Sigmoid colon (tissue), 4 donors: ENCODE measurements around the gene AIPL1.

Experiments used
- POLR2A ChIP-seq, 2 donors: fragments of 450-650 bp; IDR thresholded peaks; one replicate each; pipeline ENCODE4 v1.6.1; 2016; ENCODE audit warnings: antibody characterized with exemption in 2 of 2, mild to moderate bottlenecking in 2 of 2, moderate library complexity in 2 of 2
- POLR2AphosphoS5 ChIP-seq, 4 donors: sonication (generic); formaldehyde crosslinking; IDR thresholded peaks; one replicate each; pipeline ENCODE4 v1.6.1; 2017; ENCODE audit warnings: antibody characterized with exemption in 4 of 4

GRCh38 chr17:6426356-6427101 is 8.4 kb downstream of the AIPL1 start:
- TF ChIP-seq POLR2A (IDR thresholded peaks at IDR 0.05) (no peak), POLR2AphosphoS5 (IDR thresholded peaks at IDR 0.05) (no peak)
